Keratinocyte (primary cell): Measurements from ENCODE around the gene GNA15. TPM values are rescaled to one million over a fixed set of nuclear protein-coding genes. Genes with fewer than 3 reads are reported as not detected.

Source experiments
- DNase-seq: peaks from one replicate; pipeline ENCODE4 v3.0.0-alpha.2; 2011; ENCODE audit warnings: low read depth, missing footprints, low spot score
- FAIRE-seq: peaks from 2 replicates; lab custom pipeline; 2011; peaks lifted over from hg19 to GRCh38; lab: Jason Lieb, UNC
- H2AFZ ChIP-seq: 2 replicates; pipeline ENCODE4 v1.6.0; 2012; ENCODE audit warnings: low read length, control low read depth, inconsistent platforms; ENCODE audit not compliant: control insufficient read depth
- H3K27ac ChIP-seq: 2 replicates; pipeline ENCODE4 v1.5.1; 2011; ENCODE audit warnings: low read length; ENCODE audit not compliant: control insufficient read depth, insufficient read depth
- H3K27me3 ChIP-seq: 3 replicates; pipeline ENCODE4 v1.6.0; 2011; ENCODE audit warnings: low read length; ENCODE audit not compliant: control insufficient read depth, insufficient read depth; ENCODE audit errors: extremely low read depth
- H3K36me3 ChIP-seq, 2 experiments: 2 replicates in 1 of 2; 3 replicates in 1 of 2; pipeline ENCODE4 v1.5.1; 2011; ENCODE audit warnings: low read length in 2 of 2, mild to moderate bottlenecking in 1 of 2; ENCODE audit not compliant: control insufficient read depth in 2 of 2, insufficient read depth in 2 of 2; ENCODE audit errors: extremely low read depth in 1 of 2
- H3K4me1 ChIP-seq: 3 replicates; pipeline ENCODE4 v1.5.1; 2011; ENCODE audit warnings: low read length; ENCODE audit not compliant: control insufficient read depth, insufficient read depth; ENCODE audit errors: extremely low read depth
- H3K4me2 ChIP-seq: 3 replicates; pipeline ENCODE4 v1.6.0; 2011; ENCODE audit warnings: low read depth, low read length; ENCODE audit not compliant: control insufficient read depth, insufficient read depth; ENCODE audit errors: extremely low read depth
- H3K4me3 ChIP-seq, 3 experiments: fragments of 200-600 bp in 1 of 3; sonication (generic) in 1 of 3; 2 replicates in 2 of 3; 3 replicates in 1 of 3; pipeline ENCODE4 v1.5.1; 2011 to 2016; ENCODE audit warnings: low read length in 3 of 3, mild to moderate bottlenecking in 3 of 3, control low read depth in 2 of 3, inconsistent platforms in 1 of 3, low read depth in 1 of 3, mixed read lengths in 1 of 3, mixed run types in 1 of 3, moderate library complexity in 1 of 3; ENCODE audit not compliant: control insufficient read depth in 2 of 3, insufficient read depth in 2 of 3; ENCODE audit errors: extremely low read depth in 1 of 3
- H3K79me2 ChIP-seq: 2 replicates; pipeline ENCODE4 v1.6.0; 2012; ENCODE audit warnings: low read length; ENCODE audit not compliant: control insufficient read depth, insufficient read depth
- H3K9ac ChIP-seq: 3 replicates; pipeline ENCODE4 v1.6.0; 2011; ENCODE audit warnings: low read length; ENCODE audit not compliant: control insufficient read depth, insufficient read depth; ENCODE audit errors: extremely low read depth
- H3K9me1 ChIP-seq: 3 replicates; pipeline ENCODE4 v1.6.0; 2011; ENCODE audit warnings: low read length; ENCODE audit not compliant: control insufficient read depth, insufficient read depth; ENCODE audit errors: extremely low read depth
- H3K9me3 ChIP-seq: 2 replicates; pipeline ENCODE4 v1.5.1; 2012; ENCODE audit warnings: low read depth, low read length; ENCODE audit not compliant: control insufficient read depth
- H4K20me1 ChIP-seq: 3 replicates; pipeline ENCODE4 v1.6.0; 2011; ENCODE audit warnings: low read length; ENCODE audit not compliant: control insufficient read depth, insufficient read depth; ENCODE audit errors: extremely low read depth
- CTCF ChIP-seq, 3 experiments: IDR thresholded peaks in 1 of 3; conservative IDR thresholded peaks in 1 of 3; optimal IDR thresholded peaks in 1 of 3; 2 replicates in 2 of 3; 3 replicates in 1 of 3; pipeline versions ENCODE3 to v1.5.1; 2011; ENCODE audit warnings: low read length in 3 of 3, mild to moderate bottlenecking in 3 of 3, moderate library complexity in 2 of 3, control low read depth in 1 of 3, inconsistent platforms in 1 of 3; ENCODE audit not compliant: insufficient read depth in 2 of 3; ENCODE audit errors: extremely low read depth in 1 of 3
- EZH2 ChIP-seq: IDR thresholded peaks from one replicate; pipeline ENCODE4 v1.6.1; 2012; ENCODE audit warnings: inconsistent platforms, mild to moderate bottlenecking, low read length, moderate library complexity
- dilution Hi-C: fragments of 300-500 bp; cut with MboI; formaldehyde crosslinking; loops from one replicate; pipeline ENCODE4 v1.7.0; 2020; ENCODE audit warnings: low sequenced_read_pairs; ENCODE audit not compliant: extremely low pct_ligation_motif_present
- polyA plus RNA-seq, 5 experiments: library from polyadenylated mRNA; depleted of rRNA in 3 of 5; stranded (reverse) in 3 of 5; stranded (forward) in 1 of 5; unstranded in 1 of 5; fragments of >200 nt; gene quantifications; 1 replicate in 1 of 5; 2 replicates in 3 of 5; 3 replicates in 1 of 5; pipeline versions ENCODE4 v1.2.1 to v1.2.3, GENCODE V29; 2011 to 2012; ENCODE audit warnings: missing spikeins in 2 of 5, low read depth in 1 of 5, low replicate concordance in 1 of 5

GNA15 gene
- polyA plus RNA-seq, 1 donor (not counting 4 experiments of a cell fraction or from before 2014, with no cell fraction given) = 60.0 TPM

GRCh38 chr19:3096267-3096901 lies 39.4 kb upstream of the GNA15 start:
- Histone ChIP-seq H3K79me2 (peaks cover 70% of the 10 kb centered on the region), H3K9me3 (no peaks in the 10 kb centered on the region), H3K4me3 (peak overlapping the region; percentile 69 to 96 (median 86)), H3K36me3 (no peaks in the 10 kb centered on the region), H4K20me1 (peaks cover 5% of the 10 kb centered on the region), H3K27me3 (no peaks in the 10 kb centered on the region), H3K27ac (no peak overlapping the region), H3K4me1 (peaks cover 29% of the 10 kb centered on the region), H2AFZ (no peak overlapping the region), H3K4me2 (peak overlapping the region; percentile 84), H3K9ac (peak overlapping the region; percentile 46), H3K9me1 (no peaks in the 10 kb centered on the region)
- dilution Hi-C loops = no loop called here
- TF ChIP-seq CTCF (optimal IDR thresholded peaks at IDR 0.05 in 1 of 3, IDR thresholded peaks at IDR 0.05 in 1 of 3, conservative IDR thresholded peaks at IDR 0.05 in 1 of 3; ENCODE audit: extremely low read depth in 1 of 3, insufficient read depth in 2 of 3, low read length in 3 of 3) (no peak), EZH2 (no peak)
- FAIRE-seq = no peak
- no peak for DNase-seq

GRCh38 chr19:3096902-3097326 lies 38.9 kb upstream of the GNA15 start:
- Histone ChIP-seq H2AFZ (no peak overlapping the region), H3K9ac (peak overlapping the region; percentile 76), H3K4me2 (peak overlapping the region; percentile 84), H3K27ac (no peak overlapping the region), H3K9me3 (no peaks in the 10 kb centered on the region), H4K20me1 (peaks cover 5% of the 10 kb centered on the region), H3K27me3 (no peaks in the 10 kb centered on the region), H3K4me3 (peak overlapping the region; percentile 12 to 86 (median 22)), H3K36me3 (no peaks in the 10 kb centered on the region), H3K4me1 (peaks cover 29% of the 10 kb centered on the region), H3K9me1 (no peaks in the 10 kb centered on the region), H3K79me2 (peaks cover 75% of the 10 kb centered on the region)
- TF ChIP-seq CTCF (optimal IDR thresholded peaks at IDR 0.05 in 1 of 3, IDR thresholded peaks at IDR 0.05 in 1 of 3, conservative IDR thresholded peaks at IDR 0.05 in 1 of 3; ENCODE audit: extremely low read depth in 1 of 3, insufficient read depth in 2 of 3, low read length in 3 of 3) = no peak
- no peak for TF ChIP-seq EZH2
- no peak for DNase-seq
- dilution Hi-C loops = no loop called here
- FAIRE-seq = no peak
